Body of pancreas (tissue), 4 donors: ENCODE data around the gene PIWIL1. TPM values are rescaled to one million over a fixed set of nuclear protein-coding genes. Genes with fewer than 3 reads are reported as not detected.

ENCODE experiments used
- ATAC-seq: fragments of 150-250 bp; one replicate; pipeline ENCODE4 v1.9.1; 2016
- DNase-seq, 4 donors: peaks; one replicate each; pipeline ENCODE4 v3.0.0-alpha.2; 2019
- H3K27ac ChIP-seq, 4 donors: fragments of 200-600 bp; sonication (generic); 1 replicate in 3 of 4; 2 replicates in 1 of 4; pipeline versions ENCODE4 v1.5.1 to v1.6.1; 2016 to 2019; ENCODE audit warnings: mild to moderate bottlenecking in 1 of 4, mixed read lengths in 1 of 4, moderate library complexity in 1 of 4
- H3K27me3 ChIP-seq, 2 donors: fragments of 200-600 bp; sonication (generic); one replicate each; pipeline ENCODE4 v1.6.0; 2016; ENCODE audit warnings: mild to moderate bottlenecking in 1 of 2
- H3K36me3 ChIP-seq, 2 donors: fragments of 200-600 bp; sonication (generic); replicated peaks in 1 of 2; 2 replicates each; pipeline ENCODE4 v1.5.1; 2016; ENCODE audit warnings: low read depth in 2 of 2; ENCODE audit not compliant: insufficient read depth in 1 of 2
- H3K4me1 ChIP-seq: fragments of 200-600 bp; sonication (generic); one replicate; pipeline ENCODE4 v1.6.0; 2016
- H3K4me3 ChIP-seq, 2 donors: fragments of 200-600 bp; sonication (generic); 1 replicate in 1 of 2; 2 replicates in 1 of 2; pipeline ENCODE4 v1.5.1; 2016 to 2019
- H3K9me3 ChIP-seq, 3 donors: fragments of 200-600 bp; sonication (generic); 1 replicate in 2 of 3; 2 replicates in 1 of 3; pipeline ENCODE4 v1.5.1; 2016
- CTCF ChIP-seq, 7 experiments: fragments of 450-650 bp in 4 of 7; fragments of 200-600 bp in 3 of 7; sonication (generic) in 3 of 7; IDR thresholded peaks; one replicate each; pipeline ENCODE4 v1.5.1; 2016 to 2019; ENCODE audit warnings: antibody characterized with exemption in 7 of 7
- POLR2A ChIP-seq, 3 donors: fragments of 450-650 bp; IDR thresholded peaks; one replicate each; pipeline ENCODE4 v1.6.1; 2016; ENCODE audit warnings: antibody characterized with exemption in 3 of 3, mild to moderate bottlenecking in 2 of 3
- WGBS, 2 donors: methylation state at CpG; one replicate each; pipeline ENCODE4 v1.1.5; 2017; 5-methylcytosine and 5-hydroxymethylcytosine counted together
- intact Hi-C: fragments of 100-400 bp; cut with DNase I; formaldehyde crosslinking; loops from one replicate; pipeline ENCODE4 v1.15.1; 2023
- total RNA-seq, 2 donors: library from RNA; depleted of rRNA; stranded (reverse); fragments of >200 nt; gene quantifications; one replicate each; pipeline ENCODE4 v1.1.0, GENCODE V29; 2016

Gene PIWIL1
- total RNA-seq, 2 donors from 2014 or later: not detected

GRCh38 chr12:130398100-130398848 is 60.6 kb downstream of the PIWIL1 start:
- no peaks in the 10 kb centered on the region for H3K4me1 ChIP-seq
- TF ChIP-seq CTCF (IDR thresholded peaks at IDR 0.05): no peak
- no peak for TF ChIP-seq POLR2A (IDR thresholded peaks at IDR 0.05)
- ATAC-seq (no peak), DNase-seq (no peak)
- H3K27me3 ChIP-seq: no peaks in the 10 kb centered on the region
- H3K4me3 ChIP-seq: no peak overlapping the region
- H3K9me3 ChIP-seq: no peaks in the 10 kb centered on the region
- WGBS, 2 donors: 56 to 58% methylated on average over 12 of the region's 12 CpGs
- no peak overlapping the region for H3K27ac ChIP-seq
- intact Hi-C loops: no loop called here
- H3K36me3 ChIP-seq: no peaks in the 10 kb centered on the region

GRCh38 chr12:130401703-130402102 is 64.0 kb downstream of the PIWIL1 start:
- WGBS, 2 donors: 55 to 68% methylated on average over 4 to 6 of the region's 6 CpGs
- TF ChIP-seq POLR2A (IDR thresholded peaks at IDR 0.05): no peak
- no peak for TF ChIP-seq CTCF (IDR thresholded peaks at IDR 0.05)
- no peak for DNase-seq
- Histone ChIP-seq H3K4me1 (no peaks in the 10 kb centered on the region), H3K27me3 (no peaks in the 10 kb centered on the region), H3K36me3 (no peaks in the 10 kb centered on the region), H3K9me3 (no peaks in the 10 kb centered on the region), H3K4me3 (no peak overlapping the region), H3K27ac (no peak overlapping the region)
- ATAC-seq: no peak
- intact Hi-C loops: no loop called here

- intact Hi-C loops: no loop called here
- Histone ChIP-seq H3K9me3 (no peaks in the 10 kb centered on the region), H3K4me3 (no peak overlapping the region), H3K4me1 (no peaks in the 10 kb centered on the region), H3K36me3 (no peaks in the 10 kb centered on the region), H3K27me3 (no peaks in the 10 kb centered on the region), H3K27ac (no peak overlapping the region)
- no peak for TF ChIP-seq CTCF (IDR thresholded peaks at IDR 0.05)
- TF ChIP-seq POLR2A (IDR thresholded peaks at IDR 0.05): no peak
- ATAC-seq (no peak), DNase-seq (no peak)
- WGBS, 2 donors: 45 to 47% methylated on average over 6 to 7 of the region's 7 CpGs
These were observed 67.6 kb downstream of the PIWIL1 start for GRCh38 chr12:130405332-130405731.

DNA sequence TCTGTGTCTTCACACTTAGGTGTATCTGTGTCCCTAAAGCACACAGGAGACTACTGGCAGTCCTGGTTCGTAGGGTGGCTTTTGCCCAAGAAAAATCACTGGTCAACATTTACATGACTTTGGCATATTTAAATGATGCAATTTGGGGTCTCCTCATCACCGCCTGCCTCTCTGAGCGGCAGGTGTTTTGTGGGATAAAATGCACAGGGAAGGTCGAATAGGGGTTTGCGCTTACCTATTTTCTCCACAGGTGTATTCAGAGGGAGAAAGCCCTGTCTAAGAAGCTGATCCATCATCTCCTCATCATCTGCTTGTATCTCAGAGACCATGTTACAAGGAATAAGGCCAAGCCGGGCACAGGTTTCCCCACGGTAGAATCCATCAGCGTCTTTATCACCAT is 74.7 kb downstream of the PIWIL1 start:
- H3K4me1 ChIP-seq: no peaks in the 10 kb centered on the region
- intact Hi-C loops: no loop called here
- no peak for DNase-seq
- H3K27me3 ChIP-seq: no peaks in the 10 kb centered on the region
- no peak overlapping the region for H3K4me3 ChIP-seq
- no peak overlapping the region for H3K27ac ChIP-seq
- H3K9me3 ChIP-seq: no peaks in the 10 kb centered on the region
- TF ChIP-seq CTCF (IDR thresholded peaks at IDR 0.05) (no peak), POLR2A (IDR thresholded peaks at IDR 0.05) (no peak)
- no peaks in the 10 kb centered on the region for H3K36me3 ChIP-seq
- WGBS, 2 donors: 76 to 83% methylated on average over 8 of the region's 8 CpGs
- no peak for ATAC-seq

- intact Hi-C loops: no loop called here
These were observed 76.2 kb downstream of the PIWIL1 start for GRCh38 chr12:130413909-130414308.

More at GRCh38 chr12:130413909-130414308, 76.2 kb downstream of the PIWIL1 start:
- H3K9me3 ChIP-seq: no peaks in the 10 kb centered on the region
- DNase-seq (no peak), ATAC-seq (no peak)
- no peak for TF ChIP-seq CTCF (IDR thresholded peaks at IDR 0.05)
- TF ChIP-seq POLR2A (IDR thresholded peaks at IDR 0.05): no peak
- H3K4me3 ChIP-seq: no peak overlapping the region
- H3K27ac ChIP-seq: no peak overlapping the region
- H3K4me1 ChIP-seq: no peaks in the 10 kb centered on the region
- no peaks in the 10 kb centered on the region for H3K27me3 ChIP-seq
- WGBS, 2 donors: 76 to 81% methylated on average over 18 of the region's 18 CpGs
- no peaks in the 10 kb centered on the region for H3K36me3 ChIP-seq
